Measurements from ENCODE around the gene WWOX. TPM values are rescaled to one million over a fixed set of nuclear protein-coding genes. Genes with fewer than 3 reads are reported as not detected.

The WWOX gene
- total and polyA plus RNA-seq, 2 experiments from 2014 or later: 17.0 to 39.8 TPM

- Histone ChIP-seq H3K27ac (no peak overlapping the region), H3K4me3 (no peak overlapping the region), H3K9me3 (ENCODE audit: low read depth) (no peaks in the 10 kb centered on the region), H3K9me2 (replicated peaks; ENCODE audit: insufficient read depth) (no peaks in the 10 kb centered on the region), H2AFZ (no peak overlapping the region), H3K4me1 (ENCODE audit: insufficient read depth) (no peaks in the 10 kb centered on the region), H3K79me2 (no peaks in the 10 kb centered on the region), H3K36me3 (replicated peaks; ENCODE audit: insufficient read depth, low read depth) (no peaks in the 10 kb centered on the region), H4K20me1 (ENCODE audit: insufficient read depth, poor library complexity, severe bottlenecking) (no peaks in the 10 kb centered on the region), H3K4me2 (no peak overlapping the region), H3K27me3 (no peaks in the 10 kb centered on the region)
- DNase-seq (ENCODE audit: low spot score): no peak
- 71% methylated on average over 5 of the region's 5 CpGs for WGBS (ENCODE audit: low lambda C conversion rate, missing lambda C conversion rate)
- no peak for TF ChIP-seq EZH2 (IDR thresholded peaks at IDR 0.05; ENCODE audit: borderline replicate concordance)
- TF ChIP-seq EZH2phosphoT487 (IDR thresholded peaks at IDR 0.05; ENCODE audit: low read depth, severe bottlenecking, unreplicated experiment): no peak
- no peak for TF ChIP-seq CTCF (IDR thresholded peaks at IDR 0.05; ENCODE audit: poor library complexity)
Measured at GRCh38 chr16:79201436-79201835, 1102.0 kb downstream of the WWOX start.

- 86% methylated on average over 8 of the region's 8 CpGs for WGBS (ENCODE audit: low lambda C conversion rate, missing lambda C conversion rate)
- TF ChIP-seq EZH2phosphoT487 (IDR thresholded peaks at IDR 0.05; ENCODE audit: low read depth, severe bottlenecking, unreplicated experiment) (no peak), CTCF (IDR thresholded peaks at IDR 0.05; ENCODE audit: poor library complexity) (no peak), EZH2 (IDR thresholded peaks at IDR 0.05; ENCODE audit: borderline replicate concordance) (no peak)
Measured at GRCh38 chr16:79202977-79203376, 1103.5 kb downstream of the WWOX start.

GRCh38 chr16:79204486-79204885, 1105.0 kb downstream of the WWOX start:
- Histone ChIP-seq H3K4me3 (no peak overlapping the region), H3K36me3 (replicated peaks; ENCODE audit: insufficient read depth, low read depth) (no peaks in the 10 kb centered on the region), H3K9me2 (replicated peaks; ENCODE audit: insufficient read depth) (no peaks in the 10 kb centered on the region), H4K20me1 (ENCODE audit: insufficient read depth, poor library complexity, severe bottlenecking) (no peaks in the 10 kb centered on the region), H2AFZ (no peak overlapping the region), H3K4me1 (ENCODE audit: insufficient read depth) (no peaks in the 10 kb centered on the region), H3K27ac (no peak overlapping the region), H3K4me2 (no peak overlapping the region), H3K79me2 (no peaks in the 10 kb centered on the region), H3K27me3 (no peaks in the 10 kb centered on the region), H3K9me3 (ENCODE audit: low read depth) (no peaks in the 10 kb centered on the region)
- no peak for DNase-seq (ENCODE audit: low spot score)
- WGBS (ENCODE audit: low lambda C conversion rate, missing lambda C conversion rate): 91% methylated on average over 8 of the region's 8 CpGs
- TF ChIP-seq EZH2phosphoT487 (IDR thresholded peaks at IDR 0.05; ENCODE audit: low read depth, severe bottlenecking, unreplicated experiment) (no peak), CTCF (IDR thresholded peaks at IDR 0.05; ENCODE audit: poor library complexity) (no peak), EZH2 (IDR thresholded peaks at IDR 0.05; ENCODE audit: borderline replicate concordance) (no peak)

More at GRCh38 chr16:79202977-79203376, 1103.5 kb downstream of the WWOX start:
- H3K4me2 ChIP-seq: no peak overlapping the region
- DNase-seq (ENCODE audit: low spot score): no peak
- H3K27ac ChIP-seq: no peak overlapping the region
- H3K79me2 ChIP-seq: no peaks in the 10 kb centered on the region
- no peak overlapping the region for H3K4me3 ChIP-seq
- no peaks in the 10 kb centered on the region for H3K36me3 ChIP-seq (replicated peaks; ENCODE audit: insufficient read depth, low read depth)
- H3K27me3 ChIP-seq: no peaks in the 10 kb centered on the region
- H3K9me3 ChIP-seq (ENCODE audit: low read depth): no peaks in the 10 kb centered on the region
- no peaks in the 10 kb centered on the region for H3K4me1 ChIP-seq (ENCODE audit: insufficient read depth)
- H3K9me2 ChIP-seq (replicated peaks; ENCODE audit: insufficient read depth): no peaks in the 10 kb centered on the region
- H2AFZ ChIP-seq: no peak overlapping the region
- no peaks in the 10 kb centered on the region for H4K20me1 ChIP-seq (ENCODE audit: insufficient read depth, poor library complexity, severe bottlenecking)

- Histone ChIP-seq H4K20me1 (ENCODE audit: insufficient read depth, poor library complexity, severe bottlenecking) (no peaks in the 10 kb centered on the region), H3K27ac (no peak overlapping the region), H3K4me3 (no peak overlapping the region), H3K4me2 (no peak overlapping the region), H2AFZ (no peak overlapping the region), H3K79me2 (no peaks in the 10 kb centered on the region), H3K36me3 (replicated peaks; ENCODE audit: insufficient read depth, low read depth) (no peaks in the 10 kb centered on the region), H3K9me3 (ENCODE audit: low read depth) (no peaks in the 10 kb centered on the region), H3K4me1 (ENCODE audit: insufficient read depth) (peaks cover 2% of the 10 kb centered on the region), H3K9me2 (replicated peaks; ENCODE audit: insufficient read depth) (no peaks in the 10 kb centered on the region), H3K27me3 (no peaks in the 10 kb centered on the region)
- no peak for DNase-seq (ENCODE audit: low spot score)
- 67% methylated on average over 4 of the region's 4 CpGs for WGBS (ENCODE audit: low lambda C conversion rate, missing lambda C conversion rate)
- no peak for TF ChIP-seq CTCF (IDR thresholded peaks at IDR 0.05; ENCODE audit: poor library complexity)
- TF ChIP-seq EZH2phosphoT487 (IDR thresholded peaks at IDR 0.05; ENCODE audit: low read depth, severe bottlenecking, unreplicated experiment): no peak
- no peak for TF ChIP-seq EZH2 (IDR thresholded peaks at IDR 0.05; ENCODE audit: borderline replicate concordance)
Measured at GRCh38 chr16:79206889-79207288, 1107.4 kb downstream of the WWOX start.

Measured in hepatocyte (in vitro differentiated cells).